RWPE2 (cell line): ENCODE results near the gene ST8SIA1.

Experiments
- ATAC-seq: fragments of 200-7000 bp; cut with Tn5 transposase; 3 replicates; pipeline ENCODE4 v1.9.1; 2021; ENCODE audit warnings: low read depth
- DNase-seq: peaks from one replicate; pipeline ENCODE4 v3.0.0-alpha.2; 2020; ENCODE audit warnings: low spot score
- H3K27ac ChIP-seq: fragments of 450-650 bp; 2 replicates; pipeline ENCODE4 v1.5.1; 2017; ENCODE audit warnings: mild to moderate bottlenecking; ENCODE audit not compliant: poor library complexity, severe bottlenecking
- H3K27me3 ChIP-seq: fragments of 250-450 bp; sonication (Bioruptor Pico); 2 replicates; pipeline ENCODE4 v1.5.1; 2021; ENCODE audit warnings: mild to moderate bottlenecking, moderate library complexity; ENCODE audit not compliant: insufficient read depth, poor library complexity, severe bottlenecking
- H3K36me3 ChIP-seq: fragments of 250-450 bp; sonication (Bioruptor Pico); 2 replicates; pipeline ENCODE4 v1.5.1; 2020; ENCODE audit warnings: low read depth, mild to moderate bottlenecking, moderate library complexity
- H3K4me1 ChIP-seq: fragments of 250-450 bp; sonication (Bioruptor Pico); 2 replicates; pipeline ENCODE4 v1.5.1; 2021; ENCODE audit warnings: mild to moderate bottlenecking, moderate library complexity; ENCODE audit not compliant: insufficient read depth, poor library complexity, severe bottlenecking
- H3K4me3 ChIP-seq: fragments of 250-450 bp; sonication (Bioruptor Pico); 2 replicates; pipeline ENCODE4 v1.5.1; 2021; ENCODE audit warnings: mild to moderate bottlenecking, moderate library complexity; ENCODE audit not compliant: severe bottlenecking
- H3K9me3 ChIP-seq: fragments of 250-450 bp; sonication (Bioruptor Pico); 2 replicates; pipeline ENCODE4 v1.5.1; 2021; ENCODE audit warnings: mild to moderate bottlenecking, moderate library complexity; ENCODE audit not compliant: severe bottlenecking
- CTCF ChIP-seq: fragments of 450-650 bp; IDR thresholded peaks from one replicate; pipeline ENCODE4 v1.5.1; 2017; ENCODE audit warnings: mild to moderate bottlenecking, moderate library complexity; ENCODE audit not compliant: poor library complexity, severe bottlenecking

ST8SIA1 gene

GRCh38 chr12:22246217-22246846, 88.2 kb downstream of the ST8SIA1 start:
- no peaks in the 10 kb centered on the region for H3K4me1 ChIP-seq
- ATAC-seq (no peak), DNase-seq (no peak)
- H3K27me3 ChIP-seq, result no peaks in the 10 kb centered on the region
- H3K9me3 ChIP-seq, result no peaks in the 10 kb centered on the region
- H3K4me3 ChIP-seq, result no peak overlapping the region
- no peak for TF ChIP-seq CTCF
- no peak overlapping the region for H3K27ac ChIP-seq
- no peaks in the 10 kb centered on the region for H3K36me3 ChIP-seq

- H3K4me3 ChIP-seq, result no peak overlapping the region
- no peaks in the 10 kb centered on the region for H3K27me3 ChIP-seq
- ATAC-seq (no peak), DNase-seq (no peak)
- no peaks in the 10 kb centered on the region for H3K36me3 ChIP-seq
- no peak for TF ChIP-seq CTCF
- no peak overlapping the region for H3K27ac ChIP-seq
- H3K9me3 ChIP-seq, result no peaks in the 10 kb centered on the region
- no peaks in the 10 kb centered on the region for H3K4me1 ChIP-seq
Observed at GRCh38 chr12:22242726-22243125, 91.8 kb downstream of the ST8SIA1 start.

GRCh38 chr12:22238211-22238610, 96.3 kb downstream of the ST8SIA1 start:
- DNase-seq (no peak), ATAC-seq (no peak)
- no peaks in the 10 kb centered on the region for H3K4me1 ChIP-seq
- H3K27me3 ChIP-seq, result no peaks in the 10 kb centered on the region
- H3K27ac ChIP-seq, result no peak overlapping the region
- no peak overlapping the region for H3K4me3 ChIP-seq
- H3K36me3 ChIP-seq, result no peaks in the 10 kb centered on the region
- H3K9me3 ChIP-seq, result no peaks in the 10 kb centered on the region
- no peak for TF ChIP-seq CTCF

- Histone ChIP-seq H3K36me3 (no peaks in the 10 kb centered on the region), H3K27me3 (no peaks in the 10 kb centered on the region), H3K9me3 (no peaks in the 10 kb centered on the region), H3K4me1 (no peaks in the 10 kb centered on the region), H3K27ac (no peak overlapping the region), H3K4me3 (no peak overlapping the region)
- DNase-seq (no peak), ATAC-seq (no peak)
- TF ChIP-seq CTCF, result no peak
Observed at GRCh38 chr12:22234561-22234960, 99.9 kb downstream of the ST8SIA1 start.

GRCh38 chr12:22231836-22232235, 102.7 kb downstream of the ST8SIA1 start:
- TF ChIP-seq CTCF, result no peak
- H3K36me3 ChIP-seq, result no peaks in the 10 kb centered on the region
- no peaks in the 10 kb centered on the region for H3K4me1 ChIP-seq
- no peaks in the 10 kb centered on the region for H3K9me3 ChIP-seq
- H3K27me3 ChIP-seq, result no peaks in the 10 kb centered on the region
- no peak overlapping the region for H3K4me3 ChIP-seq
- H3K27ac ChIP-seq, result no peak overlapping the region
- no peak for ATAC-seq
- DNase-seq, result no peak
